NCI-H2081 treated with DMSO at 0.1 percent for 48 hours (cell line): ENCODE results near the gene EMID1.

Experiments
- DNase-seq: peaks from one replicate; lab custom pipeline; 2025; lab: John Stamatoyannopoulos, UW

EMID1 gene

DNA sequence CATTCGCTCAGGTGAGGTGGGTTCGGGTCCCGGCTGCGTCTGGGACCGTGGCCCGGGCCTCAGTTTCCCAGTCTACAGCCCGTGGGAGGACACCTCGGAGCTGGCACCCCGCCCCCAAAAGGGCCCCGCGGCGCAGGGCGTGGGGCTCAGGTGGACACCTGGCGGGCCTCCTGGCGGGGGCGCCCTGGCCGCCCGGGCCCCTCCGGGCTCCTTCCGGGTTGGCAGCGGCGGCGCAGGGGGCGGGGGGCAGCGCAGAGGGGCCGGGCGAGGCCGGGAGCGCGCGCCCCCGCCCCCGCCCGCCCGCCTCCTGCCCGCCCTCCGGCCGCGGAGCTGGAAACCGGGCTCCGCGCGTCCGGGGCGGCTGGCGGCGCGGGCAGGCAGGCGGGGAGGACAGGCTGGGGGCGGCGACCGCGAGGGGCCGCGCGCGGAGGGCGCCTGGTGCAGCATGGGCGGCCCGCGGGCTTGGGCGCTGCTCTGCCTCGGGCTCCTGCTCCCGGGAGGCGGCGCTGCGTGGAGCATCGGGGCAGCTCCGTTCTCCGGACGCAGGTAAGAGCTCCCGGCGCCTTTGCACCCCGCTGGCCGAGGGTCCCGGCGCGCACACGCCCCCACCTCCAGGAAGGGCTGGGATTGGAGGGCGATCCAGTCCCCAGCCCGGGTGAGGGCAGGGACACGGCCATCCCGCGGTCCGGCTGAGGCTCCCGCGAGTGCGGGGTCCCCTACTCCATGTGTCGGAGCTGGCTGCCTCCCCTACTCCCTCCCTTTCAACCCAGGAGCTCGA, at the start of gene EMID1:
Gene EMID1 (plus strand): TSS at position 303 of the 778 bp plus-strand sequence. CDS start 143 bp downstream, at position 446.
- no peak for DNase-seq

- no peak for DNase-seq
Observed at GRCh38 chr22:29155966-29156365, 49.7 kb upstream of the EMID1 start.

DNA sequence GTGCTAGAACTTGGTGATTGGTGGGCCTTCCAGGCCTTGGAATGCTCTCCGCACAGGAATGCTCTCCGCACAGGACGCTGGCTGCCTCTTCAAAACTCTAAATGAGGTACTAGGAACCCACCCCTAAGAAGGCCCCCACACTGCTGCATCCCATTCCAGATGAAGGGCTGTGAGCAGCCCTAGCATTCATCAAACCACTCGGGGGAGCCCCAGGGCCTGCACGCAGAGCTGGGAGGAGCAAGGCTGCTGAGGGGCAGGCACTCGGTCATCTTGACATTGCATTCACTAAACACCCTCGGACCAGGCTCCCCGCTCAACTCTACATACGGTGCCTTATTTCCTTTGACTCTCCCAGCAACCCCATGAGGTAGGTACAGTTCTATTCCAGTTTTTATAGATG, 49.2 kb upstream of the EMID1 start:
- no peak for DNase-seq

- no peak for DNase-seq
Observed at GRCh38 chr22:29157759-29158535, 47.7 kb upstream of the EMID1 start.

DNA sequence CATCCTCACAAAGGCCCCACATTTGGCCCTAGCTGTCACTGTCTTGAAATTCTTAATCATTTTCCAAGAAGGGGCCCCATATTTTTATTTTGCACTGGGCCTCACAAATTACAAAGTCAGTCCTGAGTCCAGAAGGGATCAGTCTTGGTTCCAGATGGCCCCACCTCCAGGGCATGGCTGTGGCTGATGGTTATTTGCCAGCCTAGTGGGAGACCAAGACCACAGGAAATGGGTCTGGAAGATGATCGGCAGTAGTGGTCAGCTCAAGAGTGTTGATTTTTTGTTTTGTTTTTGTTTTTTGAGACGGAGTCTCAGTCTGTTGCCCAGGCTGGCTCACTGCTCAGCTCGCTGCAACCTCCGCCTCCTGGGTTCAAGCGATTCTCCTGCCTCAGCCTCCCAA, 47.1 kb upstream of the EMID1 start:
- DNase-seq: no peak

GRCh38 chr22:29163808-29164207, 41.9 kb upstream of the EMID1 start:
- DNase-seq: no peak

DNA sequence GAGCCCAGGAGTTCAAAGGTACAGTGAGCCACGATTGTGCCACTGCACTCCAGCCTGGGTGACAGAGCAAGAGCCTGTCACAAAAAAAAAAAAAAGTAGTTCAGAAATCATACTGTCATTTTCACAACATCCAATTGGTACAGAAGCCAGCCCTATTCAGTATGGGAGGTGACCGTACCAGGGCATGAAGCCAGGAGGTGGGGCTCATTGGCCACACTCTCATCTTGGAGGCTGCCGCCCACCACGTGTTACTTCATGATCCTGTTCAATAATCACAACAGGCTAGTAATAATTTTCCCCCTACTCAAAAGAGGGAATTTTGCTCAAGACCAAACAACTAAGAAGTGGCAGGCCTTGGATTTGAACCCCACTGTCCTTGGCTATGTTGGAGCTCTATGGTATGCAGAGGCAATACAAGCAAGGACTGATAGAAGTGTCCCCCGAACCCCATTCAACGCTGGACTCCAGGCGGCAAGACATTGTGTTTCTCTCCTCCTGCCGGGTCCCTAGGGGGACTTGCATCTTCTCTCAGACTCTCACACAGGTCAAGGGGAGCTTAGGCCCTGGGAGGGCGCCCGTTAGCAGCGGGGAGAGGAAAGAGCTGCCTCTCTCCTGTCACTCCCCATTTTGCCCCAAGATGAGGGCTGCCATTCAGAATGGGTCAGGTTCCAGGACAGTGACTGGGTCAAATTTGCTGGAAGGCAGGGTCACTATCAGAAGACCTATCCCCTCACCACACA, 40.2 kb upstream of the EMID1 start:
- no peak for DNase-seq

- no peak for DNase-seq
Observed at GRCh38 chr22:29166180-29166579, 39.5 kb upstream of the EMID1 start.

DNA sequence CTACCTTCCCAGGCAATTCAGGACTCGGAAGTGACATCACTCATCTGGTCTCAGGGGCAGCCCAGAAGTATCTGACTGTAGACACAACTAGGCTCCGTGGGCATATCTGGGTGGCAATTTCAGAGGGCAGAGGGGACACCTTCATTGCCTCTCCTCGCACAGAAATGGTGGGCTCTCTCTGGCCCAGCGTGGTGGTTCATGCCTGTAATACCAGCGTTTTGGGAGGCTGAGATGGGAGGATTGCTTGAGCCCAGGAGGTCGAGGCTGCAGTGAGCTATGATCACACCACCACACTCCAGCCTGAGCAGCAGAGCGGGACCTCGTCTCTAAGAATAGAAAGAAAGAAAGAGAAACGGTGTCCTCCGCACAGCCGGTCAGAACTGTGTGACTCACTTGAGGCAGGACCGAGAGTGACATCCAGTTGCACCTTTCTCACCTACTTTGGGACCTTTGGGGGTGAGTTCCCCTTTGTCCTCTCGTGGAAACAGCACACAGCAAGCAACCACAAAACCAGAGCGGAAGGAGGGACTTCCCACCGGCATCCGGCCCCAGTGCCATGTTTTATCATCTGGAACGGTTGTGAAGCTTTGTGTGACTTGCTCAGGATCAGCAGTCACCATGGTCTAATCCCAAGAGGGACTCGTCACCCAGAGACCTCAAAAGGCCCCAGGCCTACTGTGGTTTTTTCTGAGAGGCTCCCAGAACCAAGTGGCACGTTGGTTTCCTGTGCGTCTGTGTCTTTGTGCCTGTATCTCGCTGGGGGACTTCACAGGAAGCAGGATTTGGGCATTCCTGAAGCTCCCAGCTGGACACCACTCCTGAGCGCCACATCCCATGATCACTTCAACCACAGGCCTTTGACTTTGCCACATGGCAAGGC, 38.4 kb upstream of the EMID1 start:
- no peak for DNase-seq

DNA sequence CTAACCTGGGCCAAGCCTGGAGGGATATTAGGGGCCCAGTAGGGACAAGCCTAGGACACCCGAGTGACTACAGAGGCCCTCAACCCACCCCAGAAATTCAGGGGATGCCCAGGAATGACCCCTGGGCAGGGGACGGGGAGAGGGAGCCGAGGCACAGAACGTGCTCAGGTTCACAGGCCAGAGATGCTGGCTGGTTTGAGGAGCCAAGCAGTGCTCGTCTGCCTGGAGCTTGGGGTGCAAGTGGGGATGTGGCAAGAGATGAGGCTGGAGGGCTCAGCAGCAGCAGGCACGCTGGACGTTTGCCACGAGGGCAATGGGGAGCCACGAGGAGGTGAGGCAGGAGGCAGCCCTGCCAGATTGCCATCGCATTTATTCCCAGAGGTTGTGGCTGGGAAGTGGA, 34.0 kb upstream of the EMID1 start:
- DNase-seq: no peak

GRCh38 chr22:29172216-29172615, 33.5 kb upstream of the EMID1 start:
- no peak for DNase-seq

DNA sequence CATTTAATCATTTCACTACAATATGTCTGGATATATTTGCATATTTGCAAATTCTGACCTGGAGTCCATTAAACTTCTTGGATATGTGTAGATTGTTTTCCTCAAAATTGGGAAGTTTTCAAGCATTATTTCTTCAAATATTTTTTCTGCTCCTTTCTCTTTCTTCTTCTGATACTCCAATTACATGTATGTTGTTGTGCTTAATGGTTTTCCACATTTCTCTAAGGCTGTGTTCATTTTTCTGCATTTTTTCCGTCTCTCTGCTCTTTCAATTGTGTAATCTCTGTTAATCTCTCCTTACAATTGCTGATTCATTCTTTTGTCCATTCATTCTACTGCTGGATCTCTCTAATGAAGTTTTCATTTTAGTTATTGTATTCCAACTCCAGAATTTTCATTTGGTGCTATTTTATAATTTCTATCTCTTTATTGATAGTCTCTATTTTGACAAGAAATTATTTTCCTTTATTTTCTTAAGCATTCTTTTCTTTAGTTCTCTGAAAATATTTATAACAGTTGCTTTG, 30.3 kb upstream of the EMID1 start:
- no peak for DNase-seq

- no peak for DNase-seq
Observed at GRCh38 chr22:29183971-29184848, 21.5 kb upstream of the EMID1 start.

GRCh38 chr22:29184849-29185490, 20.7 kb upstream of the EMID1 start:
- no peak for DNase-seq

DNA sequence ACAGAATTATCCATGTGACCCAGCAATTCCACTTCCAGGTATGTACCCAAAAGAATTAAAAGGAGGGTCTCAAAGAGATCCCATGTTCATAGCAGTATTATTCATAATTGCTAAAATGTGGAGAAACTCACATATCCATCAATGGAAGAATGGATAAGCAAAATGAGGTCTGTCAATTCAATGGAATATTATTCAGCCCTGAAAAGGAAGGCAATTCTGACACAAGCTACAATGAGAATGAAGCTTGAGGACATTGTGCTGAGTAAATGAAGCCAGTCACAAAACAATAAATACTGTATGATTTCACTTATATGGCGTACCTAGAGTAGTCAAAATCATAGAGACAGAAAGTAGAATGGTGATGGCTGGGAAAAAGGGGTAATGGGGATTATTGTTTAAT, 19.4 kb upstream of the EMID1 start:
- no peak for DNase-seq

GRCh38 chr22:29187831-29188230, 17.9 kb upstream of the EMID1 start:
- no peak for DNase-seq

- DNase-seq: no peak
Observed at GRCh38 chr22:29190051-29190450, 15.6 kb upstream of the EMID1 start.

- no peak for DNase-seq
Observed at GRCh38 chr22:29190918-29191317, 14.8 kb upstream of the EMID1 start.

GRCh38 chr22:29193021-29193420, 12.7 kb upstream of the EMID1 start:
- no peak for DNase-seq

DNA sequence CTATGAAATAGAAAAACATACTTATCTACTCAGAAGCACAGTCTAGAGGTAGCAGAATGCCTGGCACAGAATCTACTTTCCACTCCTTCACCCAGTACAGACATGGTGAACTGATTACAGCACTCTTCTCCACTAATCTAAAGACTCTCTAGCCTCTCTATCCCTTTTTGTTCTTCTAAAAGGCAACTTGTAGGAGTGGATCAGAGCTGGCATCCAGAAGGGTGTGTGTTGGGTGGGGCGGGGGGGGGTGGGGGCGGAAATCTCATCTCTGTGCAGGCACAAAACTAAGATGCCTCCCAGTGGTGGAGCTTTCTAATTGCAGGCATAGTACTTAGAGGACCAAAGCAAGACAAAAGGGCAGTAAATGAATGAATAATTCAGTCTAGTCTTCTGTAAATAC, 11.5 kb upstream of the EMID1 start:
- no peak for DNase-seq
